ENCODE results near the gene RGS13. TPM values are rescaled to one million over a fixed set of nuclear protein-coding genes. Genes with fewer than 3 reads are reported as not detected.

RGS13 gene
- total and polyA plus RNA-seq, 5 donors, result 0.14 to 0.26 (median 0.14) TPM; not detected in 2

DNA sequence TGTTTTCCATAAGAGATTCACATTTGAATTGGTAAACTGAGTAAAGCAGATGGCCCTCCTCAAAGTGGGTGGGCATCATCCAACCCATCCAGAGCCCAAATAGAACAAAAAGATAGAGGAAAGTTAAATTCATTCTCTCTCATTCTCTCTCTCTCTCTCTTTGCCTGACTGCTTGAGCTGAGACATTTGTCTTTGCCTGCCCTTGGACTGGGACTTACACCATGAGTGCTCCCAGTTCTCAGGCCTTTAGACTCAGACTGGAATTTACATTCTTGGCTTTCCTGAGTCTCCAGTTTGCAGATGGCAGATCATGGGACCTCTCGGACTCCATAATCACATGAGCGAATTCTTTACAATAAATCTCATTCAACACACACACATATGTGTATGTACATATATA lies 69.6 kb downstream of the RGS13 start:
- ATAC-seq, result no peak
- no peak overlapping the region for H3K27ac ChIP-seq (ENCODE audit: low read length)
- H3K4me3 ChIP-seq (ENCODE audit: low read length), result no peak overlapping the region
- intact Hi-C loops (cut with DNase I), result no loop called here
- DNase-seq, result no peak
- WGBS, result 92% methylated on average over 2 of the region's 2 CpGs
- H3K27me3 ChIP-seq (ENCODE audit: control insufficient read depth, insufficient read depth), result no peaks in the 10 kb centered on the region
- H3K4me1 ChIP-seq (ENCODE audit: control insufficient read depth, insufficient read depth, low read length), result no peaks in the 10 kb centered on the region
- H3K9me3 ChIP-seq (ENCODE audit: control insufficient read depth, low read length), result no peaks in the 10 kb centered on the region

DNA sequence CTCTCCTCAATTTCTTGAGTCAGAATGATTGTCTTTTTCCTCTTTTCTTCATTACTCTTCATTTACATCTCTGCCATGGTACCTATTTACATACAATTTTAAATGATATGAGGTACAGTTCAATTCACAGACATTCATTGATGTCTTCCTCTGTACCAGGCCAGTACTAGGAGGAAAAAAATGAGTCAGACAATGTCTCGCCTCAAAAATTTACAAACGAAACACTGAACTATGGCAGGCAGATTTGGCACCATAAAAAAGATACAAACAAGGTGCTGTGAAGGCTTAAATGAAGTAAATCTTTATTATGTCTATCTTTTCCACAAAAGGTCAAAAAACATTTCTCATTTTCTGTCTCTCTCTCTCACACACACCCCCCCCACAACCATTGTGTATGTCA lies 71.0 kb downstream of the RGS13 start:
- WGBS, result 92% methylated on average over 2 of the region's 2 CpGs
- intact Hi-C loops (cut with DNase I), result no loop called here
- Histone ChIP-seq H3K4me3 (ENCODE audit: low read length) (no peak overlapping the region), H3K9me3 (ENCODE audit: control insufficient read depth, low read length) (no peaks in the 10 kb centered on the region), H3K27me3 (ENCODE audit: control insufficient read depth, insufficient read depth) (no peaks in the 10 kb centered on the region), H3K4me1 (ENCODE audit: control insufficient read depth, insufficient read depth, low read length) (no peaks in the 10 kb centered on the region), H3K27ac (ENCODE audit: low read length) (no peak overlapping the region)
- ATAC-seq (no peak), DNase-seq (no peak)

DNA sequence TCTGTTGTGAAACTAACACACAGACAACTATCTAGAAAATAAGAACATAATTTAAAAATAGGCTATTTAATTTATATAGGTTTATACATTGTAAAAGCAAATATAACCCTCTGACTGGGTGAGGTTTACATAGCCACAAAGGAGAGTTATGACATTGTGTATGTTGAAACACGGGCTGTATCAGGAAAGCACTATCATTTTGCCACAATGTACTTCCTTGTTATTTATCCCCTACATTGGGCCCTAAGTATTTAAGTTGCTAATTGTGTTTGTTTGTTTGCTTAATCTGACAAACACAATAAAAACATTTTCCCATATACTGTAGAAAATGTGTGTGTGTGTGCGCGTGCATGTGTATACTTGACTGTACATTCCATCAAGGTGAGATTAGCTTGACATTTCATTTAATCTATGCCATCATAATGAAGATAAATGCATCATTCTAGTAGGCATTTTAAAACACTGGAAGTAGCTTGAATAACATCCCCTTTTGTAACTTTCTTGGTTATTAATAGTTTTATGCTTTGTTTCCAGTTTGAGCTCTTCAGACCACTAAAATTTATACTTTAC lies 72.1 kb downstream of the RGS13 start:
- Histone ChIP-seq H3K27ac (ENCODE audit: low read length) (no peak overlapping the region), H3K4me3 (ENCODE audit: low read length) (no peak overlapping the region), H3K9me3 (ENCODE audit: control insufficient read depth, low read length) (no peaks in the 10 kb centered on the region), H3K27me3 (ENCODE audit: control insufficient read depth, insufficient read depth) (no peaks in the 10 kb centered on the region), H3K4me1 (ENCODE audit: control insufficient read depth, insufficient read depth, low read length) (no peaks in the 10 kb centered on the region)
- ATAC-seq (no peak), DNase-seq (no peak)
- intact Hi-C loops (cut with DNase I), result no loop called here
- 88% methylated on average over 3 of the region's 3 CpGs for WGBS

DNA sequence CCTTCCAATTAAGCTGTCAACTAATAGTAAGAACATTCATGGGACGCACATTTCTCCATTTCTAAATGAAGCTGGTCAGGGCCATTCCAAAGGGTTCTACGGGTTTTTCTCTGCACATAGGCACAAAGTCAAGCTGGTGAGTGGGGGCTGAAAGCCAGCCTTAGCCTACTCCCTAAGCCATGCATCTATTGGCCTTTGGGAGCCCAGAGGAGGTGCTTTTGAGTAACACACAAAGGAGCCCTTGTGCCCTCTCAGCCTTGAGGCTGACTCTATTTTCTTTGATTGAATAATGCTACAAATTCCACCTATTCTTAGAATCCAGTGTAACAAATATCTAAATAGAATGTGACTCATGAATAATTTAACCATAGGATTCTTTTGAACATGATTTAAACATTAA lies 73.6 kb downstream of the RGS13 start:
- ATAC-seq (no peak), DNase-seq (no peak)
- WGBS, result 81% methylated on average over 2 of the region's 2 CpGs
- intact Hi-C loops (cut with DNase I), result no loop called here
- H3K27me3 ChIP-seq (ENCODE audit: control insufficient read depth, insufficient read depth), result no peaks in the 10 kb centered on the region
- no peaks in the 10 kb centered on the region for H3K9me3 ChIP-seq (ENCODE audit: control insufficient read depth, low read length)
- H3K4me1 ChIP-seq (ENCODE audit: control insufficient read depth, insufficient read depth, low read length), result no peaks in the 10 kb centered on the region
- no peak overlapping the region for H3K4me3 ChIP-seq (ENCODE audit: low read length)
- no peak overlapping the region for H3K27ac ChIP-seq (ENCODE audit: low read length)

Other genes with a start within 250 kb of the RGS13 start
- gene RGS1, start 60.4 kb upstream of the RGS13 start, total RNA-seq, result 1 to 10 TPM in 2 of 4 donors, under 1 TPM in 2; 0.37 to 9.2 (median 1.7) TPM
- gene RGS1, start 60.4 kb upstream of the RGS13 start, polyA plus RNA-seq, result 5.5 TPM
- 100 to 1,000 TPM in 1 of 4 donors, 10 to 100 TPM in 3; 24.0 to 106 (median 38.0) TPM for gene RGS2, start 172.9 kb downstream of the RGS13 start, total RNA-seq
- 56.4 TPM for gene RGS2, start 172.9 kb downstream of the RGS13 start, polyA plus RNA-seq

Data from right cardiac atrium (tissue), 5 donors.